ENCODE data around the gene PIK3R5.
"Not testable (repeated sequence)": the region's sequence is repeated elsewhere in the genome, so short reads cannot be mapped to it uniquely, and the experiment has no call there.

PIK3R5 gene

GRCh38 chr17:8984225-8984624 lies 18.7 kb upstream of the PIK3R5 start:
- DNase-seq = not testable (repeated sequence)

- DNase-seq = no peak
Observed at GRCh38 chr17:8981443-8981842, 15.9 kb upstream of the PIK3R5 start.

- DNase-seq = no peak
Observed at GRCh38 chr17:8979715-8980114, 14.2 kb upstream of the PIK3R5 start.

- DNase-seq = no peak
Observed at GRCh38 chr17:8976638-8977037, 11.1 kb upstream of the PIK3R5 start.

GRCh38 chr17:8975091-8975725 lies 9.7 kb upstream of the PIK3R5 start:
- no peak for DNase-seq

GRCh38 chr17:8969901-8970300 lies 4.4 kb upstream of the PIK3R5 start:
- no peak for DNase-seq

GRCh38 chr17:8968503-8968902 lies 3.0 kb upstream of the PIK3R5 start:
- no peak for DNase-seq

- no peak for DNase-seq
Observed at GRCh38 chr17:8967861-8968260, 2.4 kb upstream of the PIK3R5 start.

GRCh38 chr17:8966926-8967325 lies 1.4 kb upstream of the PIK3R5 start:
- no peak for DNase-seq

GRCh38 chr17:8964801-8965393 lies 610 bp downstream of the PIK3R5 start:
- DNase-seq = no peak

GRCh38 chr17:8963647-8964258 lies 1.8 kb downstream of the PIK3R5 start:
- DNase-seq = no peak

- DNase-seq = no peak
Observed at GRCh38 chr17:8963014-8963413, 2.5 kb downstream of the PIK3R5 start.

GRCh38 chr17:8961829-8962228 lies 3.7 kb downstream of the PIK3R5 start:
- no peak for DNase-seq

GRCh38 chr17:8960325-8961140 lies 5.0 kb downstream of the PIK3R5 start:
- no peak for DNase-seq

GRCh38 chr17:8959312-8959918 lies 6.1 kb downstream of the PIK3R5 start:
- no peak for DNase-seq

GRCh38 chr17:8957721-8958120 lies 7.8 kb downstream of the PIK3R5 start:
- DNase-seq = no peak

- no peak for DNase-seq
Observed at GRCh38 chr17:8956465-8956902, 9.0 kb downstream of the PIK3R5 start.

- DNase-seq = no peak
Observed at GRCh38 chr17:8955021-8955959, 10.2 kb downstream of the PIK3R5 start.

GRCh38 chr17:8954339-8954738 lies 11.2 kb downstream of the PIK3R5 start:
- DNase-seq = peak; percentile 73

GRCh38 chr17:8953156-8953885 lies 12.2 kb downstream of the PIK3R5 start:
- DNase-seq = no peak

GRCh38 chr17:8952191-8952590 lies 13.3 kb downstream of the PIK3R5 start:
- no peak for DNase-seq
